Thyroid gland (tissue), 4 donors: Measurements from ENCODE around the gene ELMO3. TPM values are rescaled to one million over a fixed set of nuclear protein-coding genes. Genes with fewer than 3 reads are reported as not detected.

Experiments used
- DNase-seq, 2 donors: peaks; one replicate each; pipeline ENCODE4 v3.0.0-alpha.2; 2019
- H3K27ac ChIP-seq, 3 donors: fragments of 200-600 bp; sonication (generic); 1 replicate in 2 of 3; 2 replicates in 1 of 3; pipeline ENCODE4 v1.5.1; 2016 to 2019; ENCODE audit warnings: mild to moderate bottlenecking in 1 of 3, moderate library complexity in 1 of 3
- H3K27me3 ChIP-seq: fragments of 200-600 bp; sonication (generic); one replicate; pipeline ENCODE4 v1.5.1; 2019
- H3K36me3 ChIP-seq, 2 donors: fragments of 200-600 bp; sonication (generic); one replicate each; pipeline ENCODE4 v1.5.1; 2016 to 2019
- H3K4me1 ChIP-seq, 2 donors: fragments of 200-600 bp; sonication (generic); one replicate each; pipeline ENCODE4 v1.5.1; 2017 to 2019
- H3K4me3 ChIP-seq, 3 donors: fragments of 200-600 bp; sonication (generic); replicated peaks in 1 of 3; 1 replicate in 2 of 3; 2 replicates in 1 of 3; pipeline ENCODE4 v1.5.1; 2016; ENCODE audit warnings: mild to moderate bottlenecking in 1 of 3
- H3K9me3 ChIP-seq: fragments of 200-600 bp; sonication (generic); one replicate; pipeline ENCODE4 v1.5.1; 2017
- POLR2A ChIP-seq, 2 donors: fragments of 450-650 bp; IDR thresholded peaks; one replicate each; pipeline ENCODE4 v1.6.1; 2017; ENCODE audit warnings: antibody characterized with exemption in 2 of 2, mild to moderate bottlenecking in 2 of 2, moderate library complexity in 1 of 2
- WGBS, 2 donors: methylation state at CpG; one replicate each; pipeline ENCODE4 v1.1.5; 2017; 5-methylcytosine and 5-hydroxymethylcytosine counted together
- intact Hi-C: fragments of 100-400 bp; cut with DNase I; formaldehyde crosslinking; loops from one replicate; pipeline ENCODE4 v1.15.1; 2023
- total RNA-seq, 4 donors: library from RNA; depleted of rRNA; stranded (reverse); fragments of >200 nt; gene quantifications; one replicate each; pipeline ENCODE4 v1.2.3, GENCODE V29; 2016
- TF ChIP-seq, protein P1 (sequence below), 6 experiments: fragments of 200-600 bp in 3 of 6; fragments of 450-650 bp in 3 of 6; sonication (generic) in 3 of 6; IDR thresholded peaks; one replicate each; pipeline ENCODE4 v1.5.1; 2016 to 2019; ENCODE audit warnings: antibody characterized with exemption in 6 of 6, mild to moderate bottlenecking in 2 of 6, inconsistent platforms in 1 of 6, moderate library complexity in 1 of 6

ELMO3 gene
- total RNA-seq, 4 donors from 2014 or later = 26.0 to 37.8 (median 30.0) TPM

DNA sequence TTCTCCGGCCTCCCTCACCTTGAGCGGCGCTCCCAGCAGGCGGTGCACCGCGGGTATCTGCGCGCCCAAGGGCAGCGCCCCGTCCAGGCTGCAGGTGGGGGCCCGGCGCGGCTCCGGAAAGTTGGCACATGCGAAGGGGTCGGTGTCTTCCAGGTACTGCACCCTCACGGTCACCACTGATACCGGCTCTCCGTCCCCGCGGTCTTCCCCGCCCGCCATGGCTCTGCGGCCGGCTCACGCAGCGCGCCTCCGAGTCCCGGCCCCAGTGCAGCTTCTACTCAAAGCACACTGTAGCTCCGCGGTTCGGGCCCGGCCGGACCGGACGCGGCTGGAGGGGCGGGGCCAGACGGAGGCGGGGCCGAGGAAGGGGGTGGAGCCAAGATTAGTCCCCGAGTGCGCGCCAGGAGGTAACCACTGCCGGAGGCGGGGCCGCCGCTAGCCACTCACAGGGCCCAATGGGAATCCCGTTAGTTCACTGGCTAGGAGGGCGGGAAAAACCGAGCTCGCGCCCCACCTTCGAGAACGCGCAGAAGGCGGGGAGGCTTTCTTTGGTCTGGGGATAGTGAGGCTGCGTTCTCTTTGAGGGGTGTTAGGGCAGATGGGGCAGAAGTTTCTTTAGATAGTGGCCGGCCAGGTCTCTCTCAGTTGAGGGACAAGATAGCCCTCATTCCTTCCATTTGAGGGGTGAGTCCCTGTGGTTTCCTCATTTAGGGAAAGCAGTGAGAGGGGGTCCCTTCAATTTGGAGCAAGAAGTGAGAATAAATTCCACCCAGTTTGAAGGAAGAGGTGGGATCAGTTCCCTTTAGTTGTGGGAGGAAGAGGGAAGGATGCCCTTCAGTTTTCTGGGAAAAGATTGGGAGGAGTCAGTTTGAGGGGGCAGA lies 48.5 kb downstream of the ELMO3 start, which contains the start of gene FHOD1:
FHOD1 (minus strand) TSS at position 290 of the 881 bp plus-strand sequence; CDS start at position 219, 71 bp downstream.
- no peaks in the 10 kb centered on the region for H3K36me3 ChIP-seq
- WGBS, 2 donors = 0% methylated on average over 5 to 16 of the region's 60 CpGs
- H3K27ac ChIP-seq = peak within 1 kb of the TSS; percentile 80 to 94 (median 91)
- peak; percentile 98 to 99 for DNase-seq
- H3K4me3 ChIP-seq = peak within 1 kb of the TSS; percentile 29 to 81 (median 33)
- H3K4me1 ChIP-seq = peaks cover 31 to 52% of the 10 kb centered on the region in 2 donors
- TF ChIP-seq, protein P1, sequence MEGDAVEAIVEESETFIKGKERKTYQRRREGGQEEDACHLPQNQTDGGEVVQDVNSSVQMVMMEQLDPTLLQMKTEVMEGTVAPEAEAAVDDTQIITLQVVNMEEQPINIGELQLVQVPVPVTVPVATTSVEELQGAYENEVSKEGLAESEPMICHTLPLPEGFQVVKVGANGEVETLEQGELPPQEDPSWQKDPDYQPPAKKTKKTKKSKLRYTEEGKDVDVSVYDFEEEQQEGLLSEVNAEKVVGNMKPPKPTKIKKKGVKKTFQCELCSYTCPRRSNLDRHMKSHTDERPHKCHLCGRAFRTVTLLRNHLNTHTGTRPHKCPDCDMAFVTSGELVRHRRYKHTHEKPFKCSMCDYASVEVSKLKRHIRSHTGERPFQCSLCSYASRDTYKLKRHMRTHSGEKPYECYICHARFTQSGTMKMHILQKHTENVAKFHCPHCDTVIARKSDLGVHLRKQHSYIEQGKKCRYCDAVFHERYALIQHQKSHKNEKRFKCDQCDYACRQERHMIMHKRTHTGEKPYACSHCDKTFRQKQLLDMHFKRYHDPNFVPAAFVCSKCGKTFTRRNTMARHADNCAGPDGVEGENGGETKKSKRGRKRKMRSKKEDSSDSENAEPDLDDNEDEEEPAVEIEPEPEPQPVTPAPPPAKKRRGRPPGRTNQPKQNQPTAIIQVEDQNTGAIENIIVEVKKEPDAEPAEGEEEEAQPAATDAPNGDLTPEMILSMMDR (IDR thresholded peaks at IDR 0.05) = no peak
- peak; percentile 42 to 81 for TF ChIP-seq POLR2A (IDR thresholded peaks at IDR 0.05)
- H3K27me3 ChIP-seq = no peaks in the 10 kb centered on the region
- intact Hi-C loops = no loop called here
- no peaks in the 10 kb centered on the region for H3K9me3 ChIP-seq

DNA sequence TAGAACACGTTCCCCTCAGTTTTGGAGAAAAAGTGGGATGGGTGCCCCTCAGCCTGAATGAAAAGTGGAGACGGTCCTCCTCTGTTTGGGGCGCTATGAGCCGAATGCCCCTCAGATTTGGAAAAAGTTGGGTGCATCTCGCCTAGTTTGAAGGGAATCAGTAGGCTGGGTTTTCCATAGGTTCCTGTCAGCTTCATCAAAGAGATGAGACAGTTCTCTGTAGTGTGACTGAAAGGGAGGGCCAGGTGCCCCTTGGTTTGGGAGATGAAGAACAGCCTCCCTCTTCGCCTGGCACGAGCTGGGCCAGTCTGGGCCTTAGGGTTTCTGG lies 49.1 kb downstream of the ELMO3 start:
- Histone ChIP-seq H3K4me1 (peaks cover 28 to 46% of the 10 kb centered on the region in 2 donors), H3K36me3 (no peaks in the 10 kb centered on the region), H3K4me3 (peak overlapping the region in 1 of 3 donors; percentile 27), H3K9me3 (no peaks in the 10 kb centered on the region), H3K27me3 (no peaks in the 10 kb centered on the region), H3K27ac (no peak overlapping the region)
- no peak for TF ChIP-seq POLR2A (IDR thresholded peaks at IDR 0.05)
- TF ChIP-seq, protein P1 (IDR thresholded peaks at IDR 0.05) = no peak
- WGBS, 2 donors = 5 to 8% methylated on average over 5 to 7 of the region's 7 CpGs
- intact Hi-C loops = no loop called here
- no peak for DNase-seq

DNA sequence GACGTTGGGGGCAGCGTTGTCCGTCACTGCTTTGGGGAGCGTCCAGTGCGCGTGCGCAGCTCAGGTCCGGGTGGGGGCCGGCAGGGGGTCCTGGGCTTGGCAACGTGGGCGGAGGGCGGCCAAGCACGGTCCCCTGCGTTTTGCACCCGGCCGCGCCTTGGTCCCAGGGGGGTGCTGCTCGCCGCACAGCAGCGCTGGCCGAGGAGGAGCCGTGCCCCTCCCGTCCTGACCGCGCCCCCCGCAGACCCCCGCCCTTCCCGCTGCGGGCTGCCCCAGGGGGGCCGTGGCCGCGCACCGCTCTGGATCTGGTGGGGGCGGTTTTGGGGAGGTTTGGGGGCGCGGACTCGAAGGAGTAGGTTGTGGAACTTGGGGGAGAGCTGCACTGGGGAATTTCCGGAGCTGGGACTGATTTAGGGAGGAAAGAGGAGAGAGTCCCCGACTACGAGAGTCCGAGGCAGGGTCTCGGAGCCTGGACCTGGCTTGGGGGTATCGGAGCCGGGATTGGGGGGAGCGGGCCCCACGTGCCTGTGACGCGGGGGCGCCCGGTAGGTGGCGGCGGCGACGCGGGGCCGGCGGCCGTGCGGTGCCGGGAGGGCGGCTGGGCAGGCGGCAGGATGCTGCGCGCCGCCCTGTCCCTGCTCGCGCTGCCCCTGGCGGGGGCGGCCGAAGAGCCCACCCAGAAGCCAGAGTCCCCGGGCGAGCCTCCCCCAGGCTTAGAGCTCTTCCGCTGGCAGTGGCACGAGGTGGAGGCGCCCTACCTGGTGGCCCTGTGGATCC lies 49.7 kb downstream of the ELMO3 start, which contains the start of gene SLC9A5:
SLC9A5 (plus strand) TSS at position 579 of the 777 bp plus-strand sequence; CDS start at position 615, 36 bp downstream.
- intact Hi-C loops = no loop called here
- Histone ChIP-seq H3K4me3 (peak within 1 kb of the TSS in 1 of 3 donors; percentile 27), H3K36me3 (no peaks in the 10 kb centered on the region), H3K4me1 (peaks cover 28 to 41% of the 10 kb centered on the region in 2 donors), H3K27me3 (no peaks in the 10 kb centered on the region), H3K27ac (no peak within 1 kb of the TSS), H3K9me3 (no peaks in the 10 kb centered on the region)
- DNase-seq = no peak
- TF ChIP-seq, protein P1 (IDR thresholded peaks at IDR 0.05) = peak in 1 of 6 experiments; percentile 23
- no peak for TF ChIP-seq POLR2A (IDR thresholded peaks at IDR 0.05)
- 0 to 2% methylated on average over 12 to 21 of the region's 75 CpGs for WGBS, 2 donors

DNA sequence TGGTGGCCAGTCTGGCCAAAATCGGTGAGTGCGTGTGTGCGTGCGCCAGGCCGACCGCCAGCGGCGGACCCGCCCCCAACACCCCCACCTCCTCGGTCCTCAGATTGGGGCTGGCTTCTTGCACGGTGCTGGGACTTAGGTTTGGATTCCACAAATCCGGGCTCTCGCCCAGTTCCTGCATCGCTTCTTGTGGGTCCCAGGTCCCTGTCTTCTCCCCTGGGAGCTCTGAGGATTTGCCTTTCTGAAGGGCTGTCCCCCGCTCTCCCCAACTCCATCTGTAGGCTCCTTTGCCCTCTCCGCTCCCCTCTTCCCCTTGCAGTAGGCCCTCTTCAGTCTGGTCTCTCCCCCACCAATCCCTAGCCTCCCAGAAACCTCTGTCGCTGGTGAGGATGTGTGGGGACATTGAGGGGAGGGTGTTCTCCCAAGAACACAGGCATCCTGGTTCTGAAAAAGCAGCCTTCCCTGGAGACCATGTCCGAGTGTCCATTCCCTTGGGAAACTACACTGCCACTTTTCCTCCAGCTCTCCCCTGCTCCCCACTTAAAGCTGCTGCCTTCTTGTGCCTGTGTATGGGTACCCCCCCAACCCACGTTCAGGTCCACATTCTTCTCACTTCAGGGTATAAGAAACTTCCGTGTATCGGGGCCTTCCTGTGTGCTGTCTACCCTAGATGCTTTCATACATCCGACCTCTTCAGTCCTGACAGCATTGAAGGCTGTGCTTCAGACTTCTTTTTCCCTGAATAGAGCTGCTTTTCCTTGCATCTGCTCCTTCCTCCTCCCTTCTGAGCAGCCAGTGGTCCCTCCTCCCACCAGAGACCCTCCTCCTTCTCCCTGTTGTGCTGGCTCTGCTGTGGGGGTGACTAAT lies 50.5 kb downstream of the ELMO3 start:
- Histone ChIP-seq H3K4me1 (peaks cover 28 to 34% of the 10 kb centered on the region in 2 donors), H3K9me3 (no peaks in the 10 kb centered on the region), H3K27me3 (no peaks in the 10 kb centered on the region), H3K4me3 (peak overlapping the region in 1 of 3 donors; percentile 27), H3K36me3 (no peaks in the 10 kb centered on the region), H3K27ac (no peak overlapping the region)
- WGBS, 2 donors = 22 to 34% methylated on average over 12 to 20 of the region's 22 CpGs
- no peak for DNase-seq
- TF ChIP-seq, protein P1 (IDR thresholded peaks at IDR 0.05) = no peak
- TF ChIP-seq POLR2A (IDR thresholded peaks at IDR 0.05) = no peak
- intact Hi-C loops = no loop called here
